Measurements from ENCODE around the gene NAV2.

NAV2 gene

DNA sequence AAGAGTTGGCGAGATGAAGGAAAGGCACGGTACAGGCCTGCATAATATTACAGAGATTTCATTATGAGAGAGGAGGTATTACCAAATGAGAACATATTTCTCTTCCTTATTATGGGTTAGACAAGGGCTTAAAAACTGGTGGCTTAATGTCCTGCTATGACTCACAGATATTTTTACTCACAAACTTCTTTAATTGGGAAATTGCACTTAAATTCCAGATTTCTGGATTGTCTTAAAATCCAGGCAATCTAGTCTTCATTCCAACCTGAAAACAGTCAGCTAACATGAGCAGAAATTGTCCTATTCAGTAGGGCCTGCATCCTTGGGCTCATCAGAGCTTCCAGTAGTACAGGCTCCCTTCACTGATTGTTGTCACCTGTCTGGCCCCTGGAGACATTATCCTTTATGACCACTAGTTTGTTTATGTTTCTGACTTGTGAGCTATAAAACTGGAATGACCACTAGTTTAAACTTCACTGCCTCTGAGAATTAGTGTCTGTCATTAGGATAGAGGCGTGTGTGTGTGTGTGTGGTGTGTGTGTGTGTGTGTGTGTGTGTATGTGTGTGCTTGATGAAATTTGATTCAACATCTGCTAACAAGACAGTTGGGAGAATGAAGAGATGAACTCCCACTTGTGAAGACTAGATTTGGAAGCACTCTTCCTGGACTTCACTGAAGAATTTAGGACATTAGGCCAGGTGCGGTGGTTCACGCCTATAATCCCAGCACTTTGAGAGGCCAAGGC lies 422.5 kb downstream of the NAV2 start:
- DNase-seq = no peak

DNA sequence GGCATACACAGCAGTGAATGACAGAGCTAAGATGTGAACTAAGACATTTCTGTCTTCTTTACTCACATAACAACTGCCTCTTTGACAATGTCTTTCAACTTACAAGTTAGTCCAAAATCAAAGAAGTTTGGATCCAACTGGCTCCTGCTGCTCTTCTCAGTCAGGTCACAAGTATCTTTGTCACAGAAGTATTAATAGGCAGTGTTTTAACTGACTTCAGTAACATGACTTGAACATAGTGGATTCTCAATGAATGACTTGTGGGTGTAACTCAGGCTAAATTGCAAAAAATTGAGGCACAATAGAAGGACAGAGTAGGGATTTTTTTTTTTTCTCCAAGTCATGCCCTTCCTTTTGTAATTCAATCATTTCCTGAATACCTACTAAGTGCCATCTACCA lies 425.0 kb downstream of the NAV2 start:
- no peak for DNase-seq

DNA sequence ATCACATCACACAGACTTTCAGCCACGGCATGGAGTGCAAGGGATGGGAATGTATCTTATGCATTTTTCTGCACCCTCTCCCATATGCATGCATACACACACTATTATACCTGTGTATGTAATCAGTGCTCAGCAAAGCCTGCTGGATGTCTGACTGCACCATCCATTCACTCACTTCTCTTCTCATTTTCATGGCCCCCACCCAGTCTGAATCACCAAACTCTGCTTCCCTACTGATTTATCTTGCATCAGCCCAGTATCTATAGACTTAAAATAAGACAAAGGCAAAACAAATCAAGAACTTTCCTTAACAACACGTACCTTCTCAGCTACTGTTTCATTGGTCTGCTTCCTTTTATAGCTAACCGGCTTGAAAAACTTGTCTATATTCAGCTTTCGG lies 426.1 kb downstream of the NAV2 start:
- no peak for DNase-seq

DNA sequence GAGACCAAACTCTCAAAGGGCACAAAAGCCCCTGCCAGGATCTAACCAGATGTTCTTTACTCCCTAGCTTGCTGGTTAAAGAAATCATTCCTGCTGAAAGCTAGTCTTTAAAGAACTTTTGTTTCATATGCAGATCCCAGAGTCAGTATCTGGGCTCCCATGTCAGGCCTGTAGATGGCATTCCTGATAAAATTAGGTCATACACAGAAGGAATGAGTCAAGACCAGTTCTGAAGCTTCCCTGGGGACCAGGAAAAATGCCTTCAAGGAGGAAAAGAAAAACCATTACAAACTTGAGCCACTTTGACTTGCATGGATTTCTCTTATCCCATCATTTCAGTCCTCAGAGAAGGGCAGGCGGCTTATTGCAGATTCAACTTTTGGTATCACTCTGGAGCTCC lies 441.7 kb downstream of the NAV2 start:
- DNase-seq = peak; percentile 90

DNA sequence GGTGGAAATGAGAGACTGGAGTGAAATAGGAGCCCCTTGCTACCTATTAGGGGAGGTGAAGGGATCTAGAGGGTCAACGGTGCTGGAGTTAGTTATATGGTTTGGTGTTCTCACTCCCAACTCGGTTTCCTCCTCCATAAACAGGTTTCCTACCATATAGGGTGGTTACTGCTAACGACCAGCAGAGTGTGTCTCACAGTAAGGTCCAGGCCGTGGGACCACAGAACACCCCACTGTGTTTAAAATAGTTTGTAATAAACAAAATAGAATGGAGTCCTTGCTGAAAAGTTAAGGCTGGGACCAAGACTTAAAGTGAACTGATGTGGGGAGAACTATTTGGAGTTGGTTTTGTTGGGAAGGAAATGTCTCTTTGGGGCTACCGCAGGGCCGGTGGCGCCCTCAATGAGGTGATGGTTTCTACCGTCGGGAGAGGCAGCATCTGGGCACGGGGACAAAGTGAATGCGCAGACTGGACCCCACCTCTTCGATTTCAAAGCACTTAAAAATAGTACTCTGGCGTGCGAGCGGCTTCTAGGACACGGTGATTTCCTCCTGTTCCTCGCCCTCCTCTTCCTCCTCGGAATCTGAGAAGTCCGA lies 443.1 kb downstream of the NAV2 start:
- DNase-seq = no peak

DNA sequence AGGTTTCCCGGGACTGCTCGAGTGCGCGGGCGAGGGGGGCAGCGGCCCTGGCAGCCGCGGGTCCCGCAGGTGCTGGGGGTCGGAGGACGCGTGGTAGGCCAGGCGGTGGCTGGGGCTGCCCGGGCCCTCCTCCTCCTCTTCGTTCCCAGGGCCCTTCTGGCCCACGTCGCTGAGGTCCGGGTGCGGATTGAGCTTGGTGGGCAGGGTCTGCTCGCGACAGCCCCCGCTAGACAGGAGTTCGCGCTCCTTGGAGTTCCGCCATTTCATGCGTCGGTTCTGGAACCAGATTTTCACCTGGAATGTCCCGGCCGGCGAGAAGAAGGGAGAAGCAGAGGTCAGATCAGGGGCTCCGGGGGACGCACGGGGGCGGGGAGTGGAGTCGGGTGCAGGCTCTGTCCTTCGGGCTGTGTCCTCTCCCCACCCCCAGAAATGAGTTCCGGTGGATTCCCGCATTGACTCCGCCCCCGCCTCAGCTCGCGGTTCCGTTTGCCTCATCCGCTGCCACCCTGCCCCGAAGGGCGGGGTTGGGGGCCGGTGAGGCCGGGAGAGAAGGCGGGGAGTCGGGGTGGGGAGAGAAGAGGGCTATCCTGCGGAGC lies 443.7 kb downstream of the NAV2 start:
- no peak for DNase-seq

DNA sequence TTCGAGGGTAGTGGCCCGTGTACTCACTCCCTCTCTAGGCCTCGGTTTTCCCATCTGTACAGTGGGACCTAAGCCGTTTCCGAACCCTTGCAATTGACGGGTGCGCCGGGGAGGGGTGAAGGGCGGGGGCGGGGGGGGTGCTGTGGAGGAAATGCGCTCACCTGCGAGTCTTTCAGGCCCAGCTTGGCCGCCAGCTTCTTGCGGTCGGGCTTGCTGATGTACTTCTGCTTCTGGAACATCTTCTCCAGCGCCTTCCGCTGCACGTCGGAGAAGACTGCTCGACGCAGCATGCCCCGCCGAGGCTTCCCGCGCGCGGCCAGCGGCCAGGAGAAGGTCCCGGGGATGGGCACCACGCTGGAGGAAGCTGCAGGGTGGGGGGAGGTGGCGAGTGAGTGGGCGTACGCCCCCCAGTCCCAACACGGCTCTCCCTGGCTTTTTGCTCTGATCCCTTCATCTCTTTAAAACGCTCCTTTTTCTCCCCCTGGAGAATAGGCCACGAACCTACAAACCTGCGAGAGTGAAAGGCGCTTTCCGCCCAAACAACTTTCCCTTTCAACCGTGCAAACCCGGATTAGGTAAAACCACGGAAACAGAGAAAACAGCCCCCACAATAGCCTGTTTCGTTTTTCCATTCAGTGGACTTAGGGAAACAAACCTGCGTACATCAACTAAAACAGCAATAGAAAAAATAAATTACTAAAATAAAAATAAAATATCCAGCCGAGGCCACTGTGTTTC lies 444.4 kb downstream of the NAV2 start:
- no peak for DNase-seq

DNA sequence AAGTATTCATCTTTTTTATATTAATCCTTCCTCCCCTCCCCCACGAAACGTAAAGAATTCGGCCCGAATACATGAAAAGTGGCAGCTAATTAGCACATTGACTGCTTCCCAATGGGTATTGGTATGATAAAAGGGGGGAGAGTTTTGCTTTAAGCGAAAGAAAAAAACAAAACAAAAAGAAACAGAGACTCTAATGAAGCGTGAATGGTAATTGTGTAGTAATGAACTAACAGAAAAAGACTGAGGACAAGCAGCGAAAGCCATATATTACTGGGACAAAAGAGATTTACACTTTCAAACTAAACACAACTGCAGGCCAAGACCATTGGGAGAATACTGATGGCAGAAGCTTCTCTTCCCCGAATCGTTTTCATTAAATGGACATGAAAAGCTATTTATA lies 445.1 kb downstream of the NAV2 start:
- DNase-seq = no peak

DNA sequence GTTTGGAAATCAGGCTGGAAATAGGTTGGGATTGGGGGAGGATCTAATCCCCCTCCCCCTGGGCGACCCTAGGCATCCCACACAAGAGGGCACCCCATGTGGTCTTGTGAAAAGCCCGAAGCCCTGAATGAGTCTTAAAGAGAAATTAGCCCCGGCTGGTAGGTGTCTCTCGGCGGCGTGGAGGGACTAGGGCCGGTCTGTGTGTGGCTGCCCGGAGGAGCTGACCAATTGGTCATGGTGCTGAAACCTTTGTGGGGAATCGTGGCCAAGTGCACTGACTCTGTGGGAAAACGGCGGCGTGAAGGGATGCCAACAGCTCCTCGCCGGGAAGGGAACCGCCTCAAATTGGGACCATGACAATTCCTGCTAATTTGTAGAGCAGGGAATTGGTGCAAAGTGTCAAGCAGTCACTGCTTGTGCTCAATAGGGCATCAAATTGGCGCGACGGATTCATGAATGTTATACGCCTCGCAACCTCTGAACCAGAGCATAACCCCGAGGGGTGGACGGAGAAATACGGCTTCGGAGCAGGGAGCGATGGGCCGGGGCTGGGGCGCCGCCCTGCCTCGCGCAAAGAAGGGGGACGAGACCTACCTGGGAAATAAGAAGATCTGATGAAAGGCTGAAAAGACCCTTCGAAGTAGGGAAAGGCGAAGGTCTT lies 446.1 kb downstream of the NAV2 start:
- DNase-seq = peak; percentile 71

DNA sequence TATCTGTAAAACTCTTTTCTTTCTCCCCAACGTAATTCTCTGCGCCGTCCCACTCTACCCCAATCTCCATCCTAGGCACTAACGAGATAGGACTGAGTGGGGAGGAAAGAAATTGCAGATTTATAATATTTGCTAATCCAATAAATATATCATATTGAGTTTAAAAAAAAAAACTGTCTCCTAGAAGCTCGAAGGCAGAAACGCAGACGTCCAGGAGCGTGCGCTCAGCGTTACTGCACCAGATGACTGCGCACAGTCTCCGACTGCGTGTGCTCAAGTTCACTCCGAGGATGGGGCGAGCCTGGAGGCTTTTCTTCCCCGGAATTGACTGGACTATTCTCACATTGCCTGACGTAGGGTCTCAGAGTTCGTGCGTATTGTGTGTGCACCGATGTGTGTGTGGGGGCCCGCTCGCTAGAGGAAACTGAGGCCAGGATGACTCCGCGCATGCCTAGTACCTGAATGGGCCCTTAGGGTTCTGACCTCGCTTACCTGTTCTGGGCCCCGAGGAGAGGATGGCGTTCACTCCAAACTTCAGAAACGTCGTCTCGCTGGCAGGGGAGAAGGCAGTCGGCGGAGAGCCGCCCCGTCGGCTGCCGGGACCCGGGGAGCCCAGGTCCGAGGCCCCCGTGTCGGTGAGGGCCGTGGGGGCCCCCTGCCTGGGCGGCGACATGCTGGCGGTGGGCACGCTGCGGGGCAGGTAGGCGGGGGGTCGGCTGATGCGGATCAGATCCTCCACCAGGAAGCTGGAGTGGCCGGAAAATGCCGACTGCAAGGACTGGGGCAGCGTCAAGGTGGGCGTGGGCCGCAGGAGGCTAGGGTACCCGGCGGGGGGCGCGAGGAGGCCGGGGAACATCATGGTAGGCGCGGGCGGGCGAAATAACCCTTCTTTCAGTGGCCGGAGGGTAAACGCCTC lies 447.1 kb downstream of the NAV2 start:
- no peak for DNase-seq

DNA sequence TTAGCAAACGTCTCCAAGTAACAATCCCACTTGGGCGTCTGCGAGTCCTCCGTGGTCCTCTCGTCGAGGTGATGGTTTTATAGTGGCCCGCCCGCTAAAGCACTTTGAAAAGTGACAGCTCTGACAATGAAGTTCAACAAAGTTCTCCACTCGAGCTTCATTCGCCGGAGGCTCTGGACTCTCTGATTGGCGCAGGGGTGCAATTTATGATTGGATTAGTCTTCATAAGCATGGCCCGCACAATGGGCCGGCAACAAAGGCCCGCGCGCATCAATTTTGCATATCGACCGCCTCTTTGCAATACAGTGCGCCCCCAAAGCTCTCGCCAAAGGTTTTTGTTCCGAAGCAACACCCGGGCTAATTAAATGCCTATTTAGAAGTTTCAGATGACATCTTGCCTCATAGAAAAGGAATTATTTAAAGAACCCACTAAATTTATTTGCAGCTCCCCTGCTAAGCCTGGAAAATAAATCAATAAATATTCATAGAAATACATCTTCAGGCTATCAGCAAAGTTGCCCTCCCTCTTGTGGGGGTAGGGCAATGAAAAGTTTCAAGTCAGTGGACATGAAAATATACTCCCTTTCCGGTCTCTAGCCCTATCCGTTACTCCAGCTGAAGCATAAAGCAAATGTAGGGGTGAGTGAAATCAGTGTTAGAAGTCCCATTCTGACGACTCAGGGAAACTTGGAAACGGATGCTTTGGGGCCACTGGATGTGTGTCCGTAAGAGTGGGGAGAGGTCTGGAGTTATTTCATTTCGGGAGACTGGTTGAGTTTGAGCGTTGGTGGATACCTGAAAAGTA lies 448.0 kb downstream of the NAV2 start, which contains the start of gene DBX1:
Gene DBX1, minus strand, starts transcription at position 51 of the 805 bp plus-strand sequence. CDS start 151 bp downstream, outside the sequence.
- no peak for DNase-seq

DNA sequence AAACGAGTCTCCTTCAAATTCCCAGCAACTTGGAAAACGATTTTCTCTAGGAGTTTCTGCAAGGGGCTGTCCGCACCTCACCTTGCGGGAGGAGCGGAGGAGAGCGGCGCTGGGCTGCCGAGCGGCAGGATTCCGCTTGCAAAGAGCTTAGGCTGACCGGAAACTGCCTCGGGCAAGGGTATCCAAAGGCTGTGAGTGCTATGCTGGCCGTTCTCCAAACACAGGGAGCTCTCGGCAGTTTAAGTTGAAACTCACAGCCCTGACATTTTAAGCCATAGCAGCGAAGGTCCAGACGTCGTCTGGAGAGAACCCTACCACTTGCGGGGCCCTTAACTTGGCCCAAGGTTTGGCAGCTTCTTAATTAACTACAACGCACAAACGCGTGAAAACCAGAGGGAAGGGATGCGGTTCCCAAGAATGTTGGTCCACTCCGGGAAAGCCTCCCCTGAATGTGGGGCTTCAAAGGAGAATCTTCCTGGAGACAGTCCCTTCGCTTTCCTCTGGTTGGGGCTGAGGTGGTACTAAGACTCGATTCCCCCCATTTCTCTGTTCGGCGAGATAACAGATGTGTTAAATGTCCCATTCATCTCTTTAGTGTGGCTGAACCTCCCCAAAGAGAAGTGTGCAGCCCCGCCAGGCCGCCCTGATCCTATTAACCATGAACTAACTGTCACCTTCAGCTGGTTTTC lies 448.7 kb downstream of the NAV2 start:
- no peak for DNase-seq

DNA sequence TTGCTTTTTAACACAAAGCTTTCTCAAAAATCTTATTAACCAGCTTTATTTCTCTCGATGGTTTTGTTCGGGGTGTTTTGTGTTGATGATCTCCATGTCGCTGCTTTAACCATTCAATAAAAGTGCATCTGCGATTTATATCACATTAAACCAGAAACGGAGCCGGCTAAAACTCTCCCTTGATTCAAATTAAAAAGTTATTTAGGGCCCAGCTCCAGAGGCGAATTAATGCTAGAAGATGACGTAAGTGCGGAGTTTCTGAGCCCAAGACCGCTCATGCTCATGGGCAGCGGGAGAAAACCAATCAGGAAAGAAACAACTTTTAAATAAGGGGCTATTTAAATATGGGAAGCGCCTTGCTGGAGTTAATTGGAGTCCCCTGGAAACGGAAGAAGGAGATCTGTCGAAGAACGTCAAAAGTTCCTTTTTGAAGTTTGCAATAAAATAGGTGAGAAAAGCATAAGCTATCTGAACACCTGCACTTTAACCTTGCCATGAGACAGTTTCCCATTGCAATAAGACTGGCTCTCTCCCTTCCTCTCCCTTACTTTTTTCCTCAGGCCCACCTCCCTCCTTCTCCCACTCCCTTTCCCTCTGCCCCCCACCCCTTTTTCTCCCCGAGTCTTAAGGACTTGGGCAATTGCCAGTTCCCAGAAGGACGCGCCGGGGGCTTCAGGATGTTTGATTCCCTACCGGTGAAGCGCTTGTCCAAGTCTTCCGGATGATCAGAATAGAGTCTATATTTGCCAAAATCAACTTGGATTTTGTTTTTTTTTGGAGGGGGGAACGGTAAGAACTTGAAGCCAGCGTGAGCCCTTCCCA lies 449.5 kb downstream of the NAV2 start:
- no peak for DNase-seq

DNA sequence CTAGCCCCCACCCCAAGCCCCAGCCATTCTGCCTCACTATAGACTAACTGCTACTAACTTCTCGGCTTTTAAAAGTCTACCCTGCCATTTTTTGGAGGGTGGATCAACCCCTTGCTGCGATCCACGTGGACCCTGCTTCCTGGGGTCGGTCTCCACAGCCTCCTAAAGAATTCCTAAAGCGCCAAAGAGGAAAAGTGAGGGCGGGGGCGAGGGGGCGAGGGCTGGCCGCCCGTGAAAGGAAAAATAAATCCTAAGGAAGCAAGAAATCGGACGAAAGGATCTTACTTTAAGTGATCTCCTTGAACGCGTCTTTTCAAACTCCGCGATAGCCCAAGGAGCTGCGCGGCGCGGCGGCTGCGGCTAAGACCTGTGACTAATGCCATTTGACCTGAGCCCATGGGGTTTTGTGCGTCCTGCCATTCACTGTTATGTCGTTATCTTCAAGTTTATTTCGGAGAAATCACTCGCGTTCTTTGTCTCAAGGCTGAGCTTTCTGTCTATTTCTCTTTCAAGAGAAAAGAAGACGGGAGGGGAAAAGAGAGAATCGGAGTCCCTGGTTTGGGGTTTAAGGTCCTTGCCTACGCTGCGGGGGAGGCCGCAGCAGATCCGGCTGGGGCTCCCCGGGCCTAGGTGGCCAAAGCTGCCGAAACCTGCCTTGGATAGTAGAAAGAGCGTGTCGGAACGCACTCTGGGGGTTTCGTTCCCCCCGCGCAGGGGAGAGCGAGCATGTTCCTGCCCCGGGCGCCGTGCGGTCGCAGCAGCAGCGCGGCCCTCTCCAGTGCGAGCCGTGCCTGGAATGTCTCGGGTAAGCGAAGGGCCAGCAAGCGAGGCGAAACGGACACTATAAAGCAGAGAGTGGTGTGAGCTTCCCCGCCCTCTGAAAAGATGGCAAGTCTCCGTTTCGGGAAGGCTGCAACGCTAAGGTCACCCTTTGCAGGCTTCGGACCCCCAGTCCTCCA lies 450.5 kb downstream of the NAV2 start:
- peak; percentile 16 for DNase-seq

DNA sequence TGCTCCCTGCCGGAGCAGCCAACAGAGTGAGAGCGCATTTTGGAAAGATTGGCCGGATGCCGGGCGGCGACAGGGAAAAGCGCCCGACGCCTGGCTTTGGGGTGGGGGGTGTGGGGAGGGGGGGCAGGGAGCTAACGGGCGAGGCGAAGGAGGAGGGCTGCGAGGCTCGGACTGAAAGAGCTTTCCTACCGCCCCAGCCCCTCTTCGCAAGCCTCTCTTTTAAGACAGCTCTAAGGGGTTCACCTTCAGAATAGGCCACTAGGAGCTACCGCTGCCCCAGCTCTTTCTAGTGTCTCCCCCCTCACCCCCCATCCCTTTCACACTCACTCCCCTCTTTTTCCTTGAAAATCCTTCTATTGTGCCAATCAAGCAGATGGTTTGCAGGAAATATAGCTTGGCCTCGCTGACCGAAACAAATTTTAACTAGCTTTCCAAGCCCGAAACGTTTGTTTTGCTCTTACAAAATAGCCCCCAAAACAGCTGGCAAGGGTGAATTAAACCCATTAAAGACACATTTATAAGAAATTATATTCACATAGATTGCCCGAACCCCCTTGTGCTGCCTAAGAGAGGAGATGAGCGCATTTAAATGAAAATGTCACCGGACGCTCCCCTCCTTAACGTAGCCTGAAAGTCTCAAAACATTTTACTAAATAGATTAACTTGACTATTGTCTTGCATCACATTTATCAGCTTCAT lies 451.3 kb downstream of the NAV2 start:
- no peak for DNase-seq

All from fibroblast of skin of scalp (primary cell).